ENCODE results near the gene HCRTR1.

HCRTR1 gene

GRCh38 chr1:31598980-31599379, 18.5 kb upstream of the HCRTR1 start:
- no peak for DNase-seq

GRCh38 chr1:31600641-31601040, 16.8 kb upstream of the HCRTR1 start:
- DNase-seq, result no peak

- DNase-seq, result no peak
These were observed 15.4 kb upstream of the HCRTR1 start for GRCh38 chr1:31602081-31602480.

- no peak for DNase-seq
These were observed 11.5 kb upstream of the HCRTR1 start for GRCh38 chr1:31605908-31606427.

- no peak for DNase-seq
These were observed 10.1 kb upstream of the HCRTR1 start for GRCh38 chr1:31607360-31607759.

GRCh38 chr1:31609514-31610118, 7.9 kb upstream of the HCRTR1 start:
- no peak for DNase-seq

- DNase-seq, result no peak
These were observed 3.0 kb upstream of the HCRTR1 start for GRCh38 chr1:31614414-31615005.

- DNase-seq, result no peak
These were observed 2.1 kb upstream of the HCRTR1 start for GRCh38 chr1:31615414-31615813.

- DNase-seq, result no peak
These were observed 1.6 kb upstream of the HCRTR1 start for GRCh38 chr1:31615939-31616338.

GRCh38 chr1:31617916-31618746, 642 bp downstream of the HCRTR1 start:
- DNase-seq, result peak; percentile 16

- no peak for DNase-seq
These were observed 1.7 kb downstream of the HCRTR1 start for GRCh38 chr1:31618916-31619846.

- DNase-seq, result no peak
These were observed 3.4 kb downstream of the HCRTR1 start for GRCh38 chr1:31620631-31621497.

- DNase-seq, result no peak
These were observed 4.0 kb downstream of the HCRTR1 start for GRCh38 chr1:31621498-31621820.

- no peak for DNase-seq
These were observed 4.6 kb downstream of the HCRTR1 start for GRCh38 chr1:31621847-31622730.

- no peak for DNase-seq
These were observed 5.9 kb downstream of the HCRTR1 start for GRCh38 chr1:31623365-31623764.

GRCh38 chr1:31624309-31624708, 6.8 kb downstream of the HCRTR1 start:
- DNase-seq, result no peak

GRCh38 chr1:31624731-31625514, 7.4 kb downstream of the HCRTR1 start:
- DNase-seq, result no peak

- no peak for DNase-seq
These were observed 8.2 kb downstream of the HCRTR1 start for GRCh38 chr1:31625561-31626222.

Measured in effector CD4-positive, alpha-beta T cell (primary cell).